Mucosa of rectum (tissue), 2 donors: Measurements from ENCODE around the gene NETO1.

ENCODE experiments used
- H3K27ac ChIP-seq, 2 donors: one replicate each; pipeline ENCODE4 v1.7.0; 2013; ENCODE audit warnings: inconsistent platforms in 2 of 2, low read depth in 2 of 2, low read length in 2 of 2
- H3K27me3 ChIP-seq, 2 donors: one replicate each; pipeline ENCODE4 v1.7.0; 2013; ENCODE audit warnings: low read length in 2 of 2; ENCODE audit not compliant: control insufficient read depth in 2 of 2, insufficient read depth in 2 of 2
- H3K36me3 ChIP-seq, 2 donors: one replicate each; pipeline ENCODE4 v1.7.0; 2013; ENCODE audit warnings: low read length in 2 of 2; ENCODE audit not compliant: control insufficient read depth in 2 of 2, insufficient read depth in 2 of 2
- H3K4me1 ChIP-seq, 2 donors: one replicate each; pipeline ENCODE4 v1.7.0; 2013; ENCODE audit warnings: low read length in 2 of 2, mild to moderate bottlenecking in 1 of 2; ENCODE audit not compliant: control insufficient read depth in 2 of 2, insufficient read depth in 2 of 2
- H3K4me3 ChIP-seq, 2 donors: one replicate each; pipeline ENCODE4 v1.7.0; 2013; ENCODE audit warnings: low read length in 2 of 2
- H3K9ac ChIP-seq, 2 donors: one replicate each; pipeline ENCODE4 v1.7.0; 2013; ENCODE audit warnings: low read length in 2 of 2, low read depth in 1 of 2, mild to moderate bottlenecking in 1 of 2
- H3K9me3 ChIP-seq, 2 donors: one replicate each; pipeline ENCODE4 v1.7.0; 2013; ENCODE audit warnings: low read length in 2 of 2; ENCODE audit not compliant: control insufficient read depth in 2 of 2
- donor health status: healthy.
- donor health status: Normal muscosa, but diverticular disease.

The NETO1 gene, protein sequence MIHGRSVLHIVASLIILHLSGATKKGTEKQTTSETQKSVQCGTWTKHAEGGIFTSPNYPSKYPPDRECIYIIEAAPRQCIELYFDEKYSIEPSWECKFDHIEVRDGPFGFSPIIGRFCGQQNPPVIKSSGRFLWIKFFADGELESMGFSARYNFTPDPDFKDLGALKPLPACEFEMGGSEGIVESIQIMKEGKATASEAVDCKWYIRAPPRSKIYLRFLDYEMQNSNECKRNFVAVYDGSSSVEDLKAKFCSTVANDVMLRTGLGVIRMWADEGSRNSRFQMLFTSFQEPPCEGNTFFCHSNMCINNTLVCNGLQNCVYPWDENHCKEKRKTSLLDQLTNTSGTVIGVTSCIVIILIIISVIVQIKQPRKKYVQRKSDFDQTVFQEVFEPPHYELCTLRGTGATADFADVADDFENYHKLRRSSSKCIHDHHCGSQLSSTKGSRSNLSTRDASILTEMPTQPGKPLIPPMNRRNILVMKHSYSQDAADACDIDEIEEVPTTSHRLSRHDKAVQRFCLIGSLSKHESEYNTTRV

DNA sequence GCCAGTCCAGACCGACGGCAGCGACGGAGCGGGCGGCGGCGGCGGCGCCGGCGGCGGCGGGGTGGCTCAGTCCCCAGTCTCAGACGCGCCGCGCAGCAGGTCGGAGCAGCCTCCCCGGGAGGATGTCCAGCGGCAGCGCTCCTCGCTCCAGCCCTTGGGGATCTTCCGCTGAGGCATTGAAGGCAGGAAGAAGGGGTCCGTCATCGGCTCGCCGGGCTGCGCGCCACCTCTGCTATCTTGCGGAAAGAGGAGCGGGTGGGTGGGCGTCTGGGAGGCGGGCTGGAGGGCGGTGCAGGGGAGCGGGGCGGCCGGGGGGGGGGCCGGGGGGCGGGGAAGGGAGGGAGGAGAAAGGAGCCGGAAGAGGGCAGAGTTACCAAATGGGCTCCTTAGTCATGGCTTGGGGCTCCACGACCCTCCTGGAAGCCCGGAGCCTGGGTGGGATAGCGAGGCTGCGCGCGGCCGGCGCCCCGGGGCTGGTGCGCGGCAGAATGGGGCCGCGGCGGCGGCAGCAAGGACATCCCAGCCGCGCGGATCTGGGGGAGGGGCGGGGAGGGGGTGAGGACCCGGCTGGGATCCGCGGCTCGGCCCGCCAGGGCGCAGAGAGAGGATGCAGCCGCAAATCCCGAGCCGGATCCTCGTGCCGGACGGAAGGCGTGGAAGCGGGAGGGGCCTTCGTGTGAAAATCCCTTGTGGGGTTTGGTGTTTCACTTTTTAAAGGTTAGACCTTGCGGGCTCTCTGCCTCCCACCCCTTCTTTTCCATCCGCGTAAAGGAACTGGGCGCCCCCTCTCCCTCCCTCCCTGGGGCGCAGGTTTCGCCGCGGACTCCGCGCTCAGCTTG lies at the start of gene NETO1:
Gene NETO1 (minus strand): TSS at position 242 of the 839 bp plus-strand sequence. CDS start 696 bp downstream, outside the sequence.
- Histone ChIP-seq H3K9me3 (no peaks in the 10 kb centered on the region), H3K9ac (no peak within 1 kb of the TSS), H3K4me1 (no peaks in the 10 kb centered on the region), H3K4me3 (no peak within 1 kb of the TSS), H3K36me3 (no peaks in the 10 kb centered on the region), H3K27me3 (peaks cover 0 to 3% of the 10 kb centered on the region in 2 donors), H3K27ac (no peak within 1 kb of the TSS)

DNA sequence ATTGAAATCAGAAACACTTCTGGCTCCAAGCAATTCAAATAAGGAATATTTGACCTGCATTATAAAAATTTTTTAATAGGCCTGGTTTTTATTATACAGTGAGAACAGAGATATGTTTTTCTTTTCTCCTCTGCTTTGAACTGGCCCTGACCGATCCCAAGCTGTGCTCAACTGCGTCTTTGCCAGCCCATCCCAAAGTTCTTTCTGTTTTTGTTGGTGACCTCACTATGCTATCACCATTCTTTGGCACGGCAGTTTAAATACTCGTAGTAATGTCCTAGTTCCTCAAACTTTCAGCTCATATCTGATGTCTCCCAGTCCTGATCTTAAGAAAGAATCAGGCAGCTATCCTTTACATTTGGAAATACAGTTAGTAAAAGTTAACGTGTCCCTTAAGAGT lies 42.3 kb upstream of the NETO1 start:
- Histone ChIP-seq H3K36me3 (no peaks in the 10 kb centered on the region), H3K27ac (no peak overlapping the region), H3K9me3 (no peaks in the 10 kb centered on the region), H3K4me1 (no peaks in the 10 kb centered on the region), H3K4me3 (no peak overlapping the region), H3K9ac (no peak overlapping the region), H3K27me3 (no peaks in the 10 kb centered on the region)

DNA sequence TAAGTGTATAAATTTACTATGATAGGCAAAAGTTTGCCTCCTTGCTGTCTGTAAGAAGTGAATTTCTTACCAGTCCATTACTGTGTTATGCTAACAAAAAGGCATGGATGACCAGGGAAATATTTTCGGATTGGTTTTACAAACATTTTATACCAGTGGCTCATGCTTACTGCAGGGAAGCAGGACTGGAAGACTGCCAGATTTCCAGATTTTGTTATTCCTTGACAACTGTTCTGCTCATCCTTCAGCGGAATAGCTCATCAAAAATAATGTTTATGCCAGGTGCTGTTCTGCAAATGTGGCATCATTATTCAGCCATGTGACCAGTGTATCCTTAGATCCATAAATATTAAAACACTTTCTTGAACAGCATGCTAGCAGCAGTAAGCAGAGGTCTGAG lies 40.4 kb upstream of the NETO1 start:
- Histone ChIP-seq H3K27ac (no peak overlapping the region), H3K9me3 (no peaks in the 10 kb centered on the region), H3K9ac (no peak overlapping the region), H3K4me3 (no peak overlapping the region), H3K4me1 (no peaks in the 10 kb centered on the region), H3K36me3 (no peaks in the 10 kb centered on the region), H3K27me3 (no peaks in the 10 kb centered on the region)

DNA sequence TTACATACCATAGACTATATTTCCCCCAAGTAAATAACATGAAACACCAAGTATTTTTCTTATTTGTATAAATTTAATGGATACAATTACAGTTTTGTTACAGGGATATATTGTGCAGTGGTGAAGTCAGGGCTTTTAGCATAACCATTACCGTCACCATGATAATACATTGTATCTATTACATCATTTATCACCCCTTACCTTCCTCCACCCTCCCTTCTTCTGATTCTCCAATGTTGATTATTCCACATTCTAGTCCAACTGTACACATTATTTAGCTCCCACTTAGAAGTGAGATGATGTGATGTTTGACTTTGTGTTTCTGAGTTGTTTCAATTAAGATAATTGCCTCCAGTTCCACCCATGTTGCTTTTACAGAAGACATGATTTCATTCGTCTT lies 35.2 kb upstream of the NETO1 start:
- Histone ChIP-seq H3K9me3 (no peaks in the 10 kb centered on the region), H3K4me1 (no peaks in the 10 kb centered on the region), H3K36me3 (no peaks in the 10 kb centered on the region), H3K27me3 (no peaks in the 10 kb centered on the region), H3K4me3 (no peak overlapping the region), H3K9ac (no peak overlapping the region), H3K27ac (no peak overlapping the region)

DNA sequence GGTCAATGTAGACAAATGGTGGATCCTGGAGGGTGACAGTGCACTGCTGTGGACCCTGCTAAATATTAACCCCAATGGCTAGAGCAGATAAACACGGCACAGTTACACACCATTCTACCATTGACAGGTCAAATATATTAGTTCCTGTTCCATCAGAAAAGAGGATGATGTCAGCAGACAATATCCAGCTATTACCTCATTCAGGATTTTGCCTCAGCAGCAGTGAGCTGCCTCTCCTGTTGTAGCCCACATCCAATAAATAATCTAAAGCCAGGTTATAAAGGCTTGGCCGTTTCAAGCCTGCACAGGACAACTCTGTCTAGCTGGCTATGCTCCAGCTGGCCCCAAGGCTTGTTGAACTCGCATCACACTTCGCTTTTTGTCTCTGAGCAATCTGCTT lies 31.6 kb upstream of the NETO1 start:
- no peaks in the 10 kb centered on the region for H3K27me3 ChIP-seq
- no peaks in the 10 kb centered on the region for H3K36me3 ChIP-seq
- no peak overlapping the region for H3K9ac ChIP-seq
- no peaks in the 10 kb centered on the region for H3K4me1 ChIP-seq
- no peak overlapping the region for H3K27ac ChIP-seq
- H3K9me3 ChIP-seq, result no peaks in the 10 kb centered on the region
- H3K4me3 ChIP-seq, result no peak overlapping the region

DNA sequence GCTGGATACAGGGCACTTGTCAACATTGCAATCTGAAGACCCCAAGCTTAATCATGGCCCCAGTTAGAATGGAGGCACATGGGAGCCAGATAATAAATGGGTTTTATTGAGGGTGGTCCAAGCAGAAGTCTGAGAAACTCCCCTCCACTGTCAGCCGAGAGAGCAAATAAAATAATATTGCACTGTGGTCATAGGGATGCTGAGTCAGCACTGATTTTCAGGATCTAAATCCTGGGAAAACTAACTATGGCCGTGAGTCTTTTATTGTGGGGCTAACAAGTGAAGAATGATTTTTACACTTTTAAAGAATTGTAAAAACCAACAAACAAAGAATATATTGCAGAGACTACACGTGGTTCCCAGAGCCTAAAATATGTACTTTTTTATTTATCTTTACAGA lies 31.1 kb upstream of the NETO1 start:
- no peaks in the 10 kb centered on the region for H3K27me3 ChIP-seq
- no peaks in the 10 kb centered on the region for H3K36me3 ChIP-seq
- no peak overlapping the region for H3K4me3 ChIP-seq
- H3K27ac ChIP-seq, result no peak overlapping the region
- no peak overlapping the region for H3K9ac ChIP-seq
- no peaks in the 10 kb centered on the region for H3K9me3 ChIP-seq
- no peaks in the 10 kb centered on the region for H3K4me1 ChIP-seq

DNA sequence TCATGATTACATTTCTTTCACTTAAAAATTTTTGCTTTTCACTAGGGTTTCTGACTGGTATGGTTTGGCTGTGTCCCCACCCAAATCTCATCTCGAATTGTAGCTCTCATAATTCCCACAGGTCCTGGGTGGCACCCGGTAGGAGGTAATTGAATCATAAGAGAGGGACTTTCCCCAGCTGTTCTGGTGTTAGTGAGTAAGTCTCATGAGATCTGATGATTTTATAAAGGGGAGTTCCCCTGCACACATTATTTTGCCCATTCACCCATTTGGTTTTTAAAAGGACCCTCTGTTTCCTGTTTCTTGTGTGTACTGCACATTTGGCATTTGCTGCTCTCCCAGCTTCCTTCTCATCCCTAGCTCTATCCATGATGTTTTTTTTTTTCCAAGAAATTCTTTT lies 27.8 kb upstream of the NETO1 start:
- Histone ChIP-seq H3K9ac (no peak overlapping the region), H3K36me3 (no peaks in the 10 kb centered on the region), H3K27me3 (no peaks in the 10 kb centered on the region), H3K4me3 (no peak overlapping the region), H3K27ac (no peak overlapping the region), H3K9me3 (no peaks in the 10 kb centered on the region), H3K4me1 (no peaks in the 10 kb centered on the region)

DNA sequence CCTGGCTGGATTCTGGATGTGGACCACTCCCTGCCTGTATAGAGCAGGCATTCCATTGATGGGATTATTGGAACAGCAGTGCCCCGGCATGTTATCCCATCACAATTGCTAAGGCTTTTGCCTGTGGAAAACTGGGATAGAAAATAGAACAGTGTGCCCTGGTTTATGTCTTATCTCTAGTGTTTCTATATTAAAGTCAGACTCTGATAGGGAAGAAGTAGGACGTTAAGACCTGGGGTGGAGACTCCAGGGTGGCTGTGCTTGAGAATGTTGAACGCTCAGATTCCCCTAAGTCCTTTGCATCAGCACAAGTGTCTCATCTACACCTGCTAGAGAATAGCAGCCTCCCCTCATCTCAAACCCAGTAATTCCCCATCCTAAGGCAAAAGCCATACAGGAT lies 10.8 kb upstream of the NETO1 start:
- Histone ChIP-seq H3K27ac (no peak overlapping the region), H3K4me1 (no peaks in the 10 kb centered on the region), H3K4me3 (no peak overlapping the region), H3K9me3 (peaks cover 0 to 5% of the 10 kb centered on the region in 2 donors), H3K27me3 (no peaks in the 10 kb centered on the region), H3K36me3 (no peaks in the 10 kb centered on the region), H3K9ac (no peak overlapping the region)

DNA sequence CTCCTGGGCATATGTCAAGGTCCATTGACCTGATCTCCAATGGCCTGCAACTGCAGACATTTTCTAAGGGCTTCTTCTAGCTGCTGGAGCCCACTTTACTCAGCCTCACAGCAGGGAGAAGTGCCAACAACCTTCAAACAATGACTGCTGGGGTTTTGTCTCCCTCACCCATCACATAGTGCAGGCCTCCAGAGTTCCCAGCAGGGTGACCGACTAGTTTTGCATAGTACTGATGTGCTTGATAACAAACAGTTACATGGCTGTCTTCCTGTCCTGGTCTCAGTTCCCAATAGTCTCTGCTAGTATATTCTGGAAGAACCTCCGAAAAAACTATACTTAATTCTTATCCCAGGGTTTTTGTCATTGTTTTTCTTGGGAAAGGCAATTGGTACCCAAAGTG lies 10.4 kb upstream of the NETO1 start:
- no peak overlapping the region for H3K9ac ChIP-seq
- H3K9me3 ChIP-seq, result peaks cover 0 to 3% of the 10 kb centered on the region in 2 donors
- H3K4me3 ChIP-seq, result no peak overlapping the region
- no peaks in the 10 kb centered on the region for H3K4me1 ChIP-seq
- no peak overlapping the region for H3K27ac ChIP-seq
- no peaks in the 10 kb centered on the region for H3K27me3 ChIP-seq
- no peaks in the 10 kb centered on the region for H3K36me3 ChIP-seq

DNA sequence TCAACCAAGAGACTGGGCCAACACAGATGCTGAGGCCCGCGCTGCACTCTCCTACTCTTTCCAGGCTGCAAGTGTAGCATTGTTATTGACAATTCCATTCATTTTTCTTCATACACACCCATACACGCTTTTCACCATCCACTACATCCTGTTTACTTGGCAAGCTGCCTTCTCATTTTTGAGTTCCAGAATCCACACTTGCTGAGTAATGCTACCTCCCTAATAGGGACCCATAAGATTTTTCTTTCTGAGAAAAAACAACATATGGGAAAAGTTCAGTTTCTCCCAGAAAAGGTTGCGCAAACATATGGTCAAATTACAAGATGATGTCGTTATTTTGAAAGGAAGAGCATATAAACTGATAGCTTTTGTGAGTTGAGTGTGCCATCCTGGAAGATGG lies 3.3 kb upstream of the NETO1 start:
- Histone ChIP-seq H3K9ac (no peak overlapping the region), H3K4me3 (no peak overlapping the region), H3K4me1 (no peaks in the 10 kb centered on the region), H3K27me3 (peaks cover 0 to 3% of the 10 kb centered on the region in 2 donors), H3K27ac (no peak overlapping the region), H3K36me3 (no peaks in the 10 kb centered on the region), H3K9me3 (no peaks in the 10 kb centered on the region)
